Measurements from ENCODE around the gene TBC1D16.

DNA sequence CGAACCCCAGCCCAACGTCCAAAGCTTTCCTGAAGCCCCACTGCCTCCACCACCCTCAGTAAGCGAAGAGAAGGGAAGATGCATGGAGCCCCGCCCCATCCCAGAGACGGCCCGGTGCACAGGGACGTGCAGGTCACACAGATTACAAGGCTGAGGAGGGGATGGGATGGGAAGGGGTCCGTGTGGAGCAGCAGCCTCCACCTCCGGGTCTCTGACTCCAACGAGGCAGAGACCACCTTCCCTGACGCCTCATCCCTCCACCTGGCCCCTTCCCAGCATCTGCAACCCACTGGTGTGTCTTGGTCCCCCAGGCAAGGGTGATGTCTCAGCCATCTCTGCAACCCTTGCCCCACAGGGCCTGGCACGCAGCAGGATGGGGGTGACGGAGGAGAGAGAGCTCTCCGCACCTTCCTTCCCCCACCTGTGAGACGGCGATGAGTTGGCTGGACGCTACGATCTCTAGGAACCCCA lies 58.5 kb downstream of the TBC1D16 start:
- TF ChIP-seq, protein P1, sequence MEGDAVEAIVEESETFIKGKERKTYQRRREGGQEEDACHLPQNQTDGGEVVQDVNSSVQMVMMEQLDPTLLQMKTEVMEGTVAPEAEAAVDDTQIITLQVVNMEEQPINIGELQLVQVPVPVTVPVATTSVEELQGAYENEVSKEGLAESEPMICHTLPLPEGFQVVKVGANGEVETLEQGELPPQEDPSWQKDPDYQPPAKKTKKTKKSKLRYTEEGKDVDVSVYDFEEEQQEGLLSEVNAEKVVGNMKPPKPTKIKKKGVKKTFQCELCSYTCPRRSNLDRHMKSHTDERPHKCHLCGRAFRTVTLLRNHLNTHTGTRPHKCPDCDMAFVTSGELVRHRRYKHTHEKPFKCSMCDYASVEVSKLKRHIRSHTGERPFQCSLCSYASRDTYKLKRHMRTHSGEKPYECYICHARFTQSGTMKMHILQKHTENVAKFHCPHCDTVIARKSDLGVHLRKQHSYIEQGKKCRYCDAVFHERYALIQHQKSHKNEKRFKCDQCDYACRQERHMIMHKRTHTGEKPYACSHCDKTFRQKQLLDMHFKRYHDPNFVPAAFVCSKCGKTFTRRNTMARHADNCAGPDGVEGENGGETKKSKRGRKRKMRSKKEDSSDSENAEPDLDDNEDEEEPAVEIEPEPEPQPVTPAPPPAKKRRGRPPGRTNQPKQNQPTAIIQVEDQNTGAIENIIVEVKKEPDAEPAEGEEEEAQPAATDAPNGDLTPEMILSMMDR (IDR thresholded peaks at IDR 0.05): no peak
- TF ChIP-seq HMGA2 (CRISPR knock-in tag; IDR thresholded peaks at IDR 0.05) (no peak), ZNF671 (CRISPR knock-in tag; IDR thresholded peaks at IDR 0.05) (no peak), MYBL2 (CRISPR knock-in tag; IDR thresholded peaks at IDR 0.05) (no peak)
- TF ChIP-seq, protein P2, sequence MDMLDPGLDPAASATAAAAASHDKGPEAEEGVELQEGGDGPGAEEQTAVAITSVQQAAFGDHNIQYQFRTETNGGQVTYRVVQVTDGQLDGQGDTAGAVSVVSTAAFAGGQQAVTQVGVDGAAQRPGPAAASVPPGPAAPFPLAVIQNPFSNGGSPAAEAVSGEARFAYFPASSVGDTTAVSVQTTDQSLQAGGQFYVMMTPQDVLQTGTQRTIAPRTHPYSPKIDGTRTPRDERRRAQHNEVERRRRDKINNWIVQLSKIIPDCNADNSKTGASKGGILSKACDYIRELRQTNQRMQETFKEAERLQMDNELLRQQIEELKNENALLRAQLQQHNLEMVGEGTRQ (CRISPR knock-in tag; IDR thresholded peaks at IDR 0.05): no peak
- TF ChIP-seq, protein P3, sequence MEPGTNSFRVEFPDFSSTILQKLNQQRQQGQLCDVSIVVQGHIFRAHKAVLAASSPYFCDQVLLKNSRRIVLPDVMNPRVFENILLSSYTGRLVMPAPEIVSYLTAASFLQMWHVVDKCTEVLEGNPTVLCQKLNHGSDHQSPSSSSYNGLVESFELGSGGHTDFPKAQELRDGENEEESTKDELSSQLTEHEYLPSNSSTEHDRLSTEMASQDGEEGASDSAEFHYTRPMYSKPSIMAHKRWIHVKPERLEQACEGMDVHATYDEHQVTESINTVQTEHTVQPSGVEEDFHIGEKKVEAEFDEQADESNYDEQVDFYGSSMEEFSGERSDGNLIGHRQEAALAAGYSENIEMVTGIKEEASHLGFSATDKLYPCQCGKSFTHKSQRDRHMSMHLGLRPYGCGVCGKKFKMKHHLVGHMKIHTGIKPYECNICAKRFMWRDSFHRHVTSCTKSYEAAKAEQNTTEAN (CRISPR knock-in tag; IDR thresholded peaks at IDR 0.05): no peak
- TF ChIP-seq, protein P4, sequence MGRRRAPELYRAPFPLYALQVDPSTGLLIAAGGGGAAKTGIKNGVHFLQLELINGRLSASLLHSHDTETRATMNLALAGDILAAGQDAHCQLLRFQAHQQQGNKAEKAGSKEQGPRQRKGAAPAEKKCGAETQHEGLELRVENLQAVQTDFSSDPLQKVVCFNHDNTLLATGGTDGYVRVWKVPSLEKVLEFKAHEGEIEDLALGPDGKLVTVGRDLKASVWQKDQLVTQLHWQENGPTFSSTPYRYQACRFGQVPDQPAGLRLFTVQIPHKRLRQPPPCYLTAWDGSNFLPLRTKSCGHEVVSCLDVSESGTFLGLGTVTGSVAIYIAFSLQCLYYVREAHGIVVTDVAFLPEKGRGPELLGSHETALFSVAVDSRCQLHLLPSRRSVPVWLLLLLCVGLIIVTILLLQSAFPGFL (CRISPR knock-in tag; IDR thresholded peaks at IDR 0.05; ENCODE audit: borderline replicate concordance): no peak
